Measurements from ENCODE around the gene PRSS1.
"Not testable (repeated sequence)": the region's sequence is repeated elsewhere in the genome, so short reads cannot be mapped to it uniquely, and the experiment has no call there.

Gene PRSS1

DNA sequence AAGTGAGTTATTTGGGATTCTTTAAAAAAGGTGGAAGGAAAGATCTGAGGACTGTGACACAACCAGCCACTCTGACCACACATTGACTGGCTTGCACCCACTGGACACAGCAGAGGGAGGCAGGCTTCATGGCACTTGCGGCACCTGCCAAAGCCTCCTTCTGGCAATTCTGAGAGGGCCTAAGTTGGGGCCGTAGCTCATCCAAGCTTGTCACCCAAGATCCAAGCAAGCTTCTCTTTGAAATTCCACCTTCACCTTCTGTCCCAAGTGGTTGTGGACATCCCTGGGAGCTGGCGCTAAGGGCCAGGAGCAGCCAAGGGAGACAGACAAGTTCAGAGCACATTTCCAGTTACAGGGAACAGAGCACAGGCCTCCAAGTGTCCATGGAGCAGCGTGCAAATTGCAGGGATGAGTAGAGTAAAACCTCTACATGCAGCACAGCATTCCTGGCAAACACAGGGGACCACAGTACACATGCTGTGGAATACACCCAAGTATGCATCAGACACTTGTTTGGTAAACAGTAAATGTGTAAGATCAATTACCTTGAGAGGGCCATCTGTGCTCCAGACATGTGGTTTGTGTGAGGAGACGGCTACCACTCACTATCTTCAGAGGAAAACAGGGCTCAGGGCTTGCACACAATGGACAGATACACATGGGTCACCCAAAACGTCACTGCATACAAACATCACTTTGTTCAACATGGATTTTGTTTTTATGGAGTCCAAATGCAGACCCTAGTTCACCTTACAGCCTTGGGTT lies 26.3 kb downstream of the PRSS1 start:
- not testable (repeated sequence) for H3K27me3 ChIP-seq (ENCODE audit: low read depth, low read length); H3K36me3 ChIP-seq (ENCODE audit: control insufficient read depth in 1 of 2, insufficient read depth in 2 of 2, low read length in 2 of 2); H3K9me3 ChIP-seq (ENCODE audit: control insufficient read depth in 1 of 2, low read length in 2 of 2); H3K4me1 ChIP-seq (ENCODE audit: control insufficient read depth in 1 of 2, insufficient read depth in 2 of 2, low read length in 2 of 2); H3K4me3 ChIP-seq (ENCODE audit: low read depth in 1 of 2, low read length in 2 of 2); H3K27ac ChIP-seq (ENCODE audit: low read length)

DNA sequence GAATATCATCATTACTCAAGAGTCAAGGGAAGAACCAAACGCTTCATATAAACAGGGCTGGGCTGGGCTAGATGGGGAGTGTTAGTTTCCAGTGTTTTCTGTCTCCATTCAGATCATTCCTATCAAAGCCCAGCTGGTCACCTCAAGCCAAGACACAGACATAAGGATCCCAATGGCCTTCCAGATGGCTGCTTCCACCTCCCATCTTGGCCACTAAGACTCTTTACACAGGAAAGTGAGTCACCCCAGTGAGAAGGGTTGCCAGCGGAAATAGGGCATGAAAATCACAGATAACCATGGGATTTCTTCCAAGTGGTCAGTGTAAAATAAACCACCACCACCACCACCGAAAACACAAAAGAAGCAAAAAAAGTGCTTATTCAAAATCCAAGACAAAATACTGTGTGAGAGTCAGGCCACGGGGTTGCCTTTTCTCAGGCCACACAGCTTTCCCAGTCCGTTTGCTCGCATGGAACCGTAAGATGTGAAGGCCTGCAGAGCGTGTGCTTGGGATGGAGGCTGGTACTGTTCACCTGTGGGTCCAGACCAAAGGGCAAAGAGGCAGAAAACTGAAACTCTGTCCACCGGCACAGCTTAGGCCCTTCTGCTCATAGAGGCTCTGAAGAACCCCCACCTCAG lies 27.1 kb downstream of the PRSS1 start:
- Histone ChIP-seq H3K27me3 (ENCODE audit: low read depth, low read length) (no peaks in the 10 kb centered on the region), H3K36me3 (ENCODE audit: control insufficient read depth in 1 of 2, insufficient read depth in 2 of 2, low read length in 2 of 2) (no peaks in the 10 kb centered on the region), H3K9me3 (ENCODE audit: control insufficient read depth in 1 of 2, low read length in 2 of 2) (no peaks in the 10 kb centered on the region), H3K4me3 (ENCODE audit: low read depth in 1 of 2, low read length in 2 of 2) (no peak overlapping the region), H3K4me1 (ENCODE audit: control insufficient read depth in 1 of 2, insufficient read depth in 2 of 2, low read length in 2 of 2) (no peaks in the 10 kb centered on the region), H3K27ac (ENCODE audit: low read length) (no peak overlapping the region)

- H3K27me3 ChIP-seq (ENCODE audit: low read depth, low read length); H3K4me3 ChIP-seq (ENCODE audit: low read depth in 1 of 2, low read length in 2 of 2); H3K27ac ChIP-seq (ENCODE audit: low read length); H3K4me1 ChIP-seq (ENCODE audit: control insufficient read depth in 1 of 2, insufficient read depth in 2 of 2, low read length in 2 of 2); H3K9me3 ChIP-seq (ENCODE audit: control insufficient read depth in 1 of 2, low read length in 2 of 2); H3K36me3 ChIP-seq (ENCODE audit: control insufficient read depth in 1 of 2, insufficient read depth in 2 of 2, low read length in 2 of 2): not testable (repeated sequence)
Observed at GRCh38 chr7:142776845-142777225, 27.6 kb downstream of the PRSS1 start.

DNA sequence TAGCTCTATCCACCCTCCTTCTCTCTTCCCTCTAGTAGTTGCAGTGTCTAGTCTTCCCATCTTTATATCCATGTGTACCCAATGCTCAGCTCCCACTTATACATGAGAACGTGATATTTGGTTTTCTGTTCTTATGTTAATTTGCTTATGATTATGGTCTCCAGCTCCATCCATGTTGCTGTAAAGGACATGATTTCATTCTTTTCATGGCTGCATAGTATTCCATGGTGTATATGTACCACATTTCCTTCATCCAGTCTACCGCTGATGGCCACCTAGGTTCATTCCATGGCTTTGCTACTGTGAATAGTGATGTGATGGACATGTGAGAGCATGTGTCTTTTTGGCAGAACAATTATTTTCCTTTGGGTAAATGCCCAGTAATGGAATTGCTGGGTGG lies 28.0 kb downstream of the PRSS1 start:
- Histone ChIP-seq H3K27ac (ENCODE audit: low read length) (no peak overlapping the region), H3K9me3 (ENCODE audit: control insufficient read depth in 1 of 2, low read length in 2 of 2) (no peaks in the 10 kb centered on the region), H3K4me3 (ENCODE audit: low read depth in 1 of 2, low read length in 2 of 2) (no peak overlapping the region), H3K4me1 (ENCODE audit: control insufficient read depth in 1 of 2, insufficient read depth in 2 of 2, low read length in 2 of 2) (no peaks in the 10 kb centered on the region), H3K36me3 (ENCODE audit: control insufficient read depth in 1 of 2, insufficient read depth in 2 of 2, low read length in 2 of 2) (no peaks in the 10 kb centered on the region), H3K27me3 (ENCODE audit: low read depth, low read length) (no peaks in the 10 kb centered on the region)

- H3K27me3 ChIP-seq (ENCODE audit: low read depth, low read length) = no peaks in the 10 kb centered on the region
- no peaks in the 10 kb centered on the region for H3K36me3 ChIP-seq (ENCODE audit: control insufficient read depth in 1 of 2, insufficient read depth in 2 of 2, low read length in 2 of 2)
- H3K4me3 ChIP-seq (ENCODE audit: low read depth in 1 of 2, low read length in 2 of 2) = peak overlapping the region; percentile 53 to 55
- peaks cover 0 to 4% of the 10 kb centered on the region in 2 donors for H3K4me1 ChIP-seq (ENCODE audit: control insufficient read depth in 1 of 2, insufficient read depth in 2 of 2, low read length in 2 of 2)
- H3K27ac ChIP-seq (ENCODE audit: low read length) = no peak overlapping the region
- H3K9me3 ChIP-seq (ENCODE audit: control insufficient read depth in 1 of 2, low read length in 2 of 2) = no peaks in the 10 kb centered on the region
Observed at GRCh38 chr7:142782922-142783900, 33.9 kb downstream of the PRSS1 start.

GRCh38 chr7:142784096-142784495 lies 34.8 kb downstream of the PRSS1 start:
- Histone ChIP-seq H3K4me3 (ENCODE audit: low read depth in 1 of 2, low read length in 2 of 2) (no peak overlapping the region), H3K9me3 (ENCODE audit: control insufficient read depth in 1 of 2, low read length in 2 of 2) (no peaks in the 10 kb centered on the region), H3K27ac (ENCODE audit: low read length) (no peak overlapping the region), H3K27me3 (ENCODE audit: low read depth, low read length) (no peaks in the 10 kb centered on the region), H3K36me3 (ENCODE audit: control insufficient read depth in 1 of 2, insufficient read depth in 2 of 2, low read length in 2 of 2) (no peaks in the 10 kb centered on the region), H3K4me1 (ENCODE audit: control insufficient read depth in 1 of 2, insufficient read depth in 2 of 2, low read length in 2 of 2) (peaks cover 0 to 4% of the 10 kb centered on the region in 2 donors)

DNA sequence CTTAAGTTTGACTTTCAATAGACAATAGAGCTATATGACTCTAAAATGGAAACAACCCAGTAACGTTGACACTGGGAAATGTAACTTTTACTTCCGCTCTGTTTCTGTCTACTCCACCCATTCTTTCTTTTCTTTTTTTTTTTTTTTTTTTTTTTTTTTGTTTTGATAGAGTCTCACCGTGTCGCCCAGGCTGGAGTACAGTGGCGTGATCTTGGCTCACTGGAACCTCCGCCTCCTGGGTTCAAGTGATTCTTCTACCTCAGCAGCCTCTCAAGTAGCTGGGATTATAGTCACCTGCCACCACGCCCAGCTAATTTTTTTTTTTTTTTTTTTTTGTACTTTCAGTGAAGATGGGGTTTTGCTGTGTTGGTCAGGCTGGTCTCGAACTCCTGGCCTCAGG lies 35.4 kb downstream of the PRSS1 start:
- Histone ChIP-seq H3K4me1 (ENCODE audit: control insufficient read depth in 1 of 2, insufficient read depth in 2 of 2, low read length in 2 of 2) (peaks cover 0 to 4% of the 10 kb centered on the region in 2 donors), H3K9me3 (ENCODE audit: control insufficient read depth in 1 of 2, low read length in 2 of 2) (no peaks in the 10 kb centered on the region), H3K27ac (ENCODE audit: low read length) (no peak overlapping the region), H3K27me3 (ENCODE audit: low read depth, low read length) (no peaks in the 10 kb centered on the region), H3K36me3 (ENCODE audit: control insufficient read depth in 1 of 2, insufficient read depth in 2 of 2, low read length in 2 of 2) (no peaks in the 10 kb centered on the region), H3K4me3 (ENCODE audit: low read depth in 1 of 2, low read length in 2 of 2) (no peak overlapping the region)

- H3K27me3 ChIP-seq (ENCODE audit: low read depth, low read length) = no peaks in the 10 kb centered on the region
- no peak overlapping the region for H3K4me3 ChIP-seq (ENCODE audit: low read depth in 1 of 2, low read length in 2 of 2)
Observed at GRCh38 chr7:142785841-142786250, 36.6 kb downstream of the PRSS1 start.

DNA sequence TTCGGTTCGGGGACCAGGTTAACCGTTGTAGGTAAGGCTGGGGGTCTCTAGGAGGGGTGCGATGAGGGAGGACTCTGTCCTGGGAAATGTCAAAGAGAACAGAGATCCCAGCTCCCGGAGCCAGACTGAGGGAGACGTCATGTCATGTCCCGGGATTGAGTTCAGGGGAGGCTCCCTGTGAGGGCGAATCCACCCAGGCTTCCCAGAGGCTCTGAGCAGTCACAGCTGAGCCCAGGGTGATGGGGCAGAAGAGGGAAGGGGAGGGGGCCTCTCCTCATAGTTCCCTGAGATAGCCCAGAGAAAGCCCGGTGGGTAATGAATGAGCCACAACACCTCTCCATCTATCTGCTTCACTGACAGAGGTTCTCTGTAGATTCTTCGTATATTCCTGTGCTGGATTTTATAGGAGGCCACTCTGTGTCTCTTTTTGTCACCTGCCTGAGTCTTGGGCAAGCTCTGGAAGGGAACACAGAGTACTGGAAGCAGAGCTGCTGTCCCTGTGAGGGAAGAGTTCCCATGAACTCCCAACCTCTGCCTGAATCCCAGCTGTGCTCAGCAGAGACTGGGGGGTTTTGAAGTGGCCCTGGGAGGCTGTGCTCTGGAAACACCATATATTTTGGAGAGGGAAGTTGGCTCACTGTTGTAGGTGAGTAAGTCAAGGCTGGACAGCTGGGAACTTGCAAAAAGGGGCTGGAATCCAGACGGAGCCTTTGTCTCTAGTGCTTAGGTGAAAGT lies 37.9 kb downstream of the PRSS1 start:
- H3K27ac ChIP-seq (ENCODE audit: low read length) = no peak overlapping the region

More at GRCh38 chr7:142785841-142786250, 36.6 kb downstream of the PRSS1 start:
- H3K9me3 ChIP-seq (ENCODE audit: control insufficient read depth in 1 of 2, low read length in 2 of 2) = no peaks in the 10 kb centered on the region
- peaks cover 0 to 4% of the 10 kb centered on the region in 2 donors for H3K4me1 ChIP-seq (ENCODE audit: control insufficient read depth in 1 of 2, insufficient read depth in 2 of 2, low read length in 2 of 2)
- no peak overlapping the region for H3K27ac ChIP-seq (ENCODE audit: low read length)
- no peaks in the 10 kb centered on the region for H3K36me3 ChIP-seq (ENCODE audit: control insufficient read depth in 1 of 2, insufficient read depth in 2 of 2, low read length in 2 of 2)

GRCh38 chr7:142787783-142788182 lies 38.5 kb downstream of the PRSS1 start:
- H3K9me3 ChIP-seq (ENCODE audit: control insufficient read depth in 1 of 2, low read length in 2 of 2) = no peaks in the 10 kb centered on the region
- no peaks in the 10 kb centered on the region for H3K27me3 ChIP-seq (ENCODE audit: low read depth, low read length)
- no peak overlapping the region for H3K4me3 ChIP-seq (ENCODE audit: low read depth in 1 of 2, low read length in 2 of 2)
- peaks cover 0 to 3% of the 10 kb centered on the region in 2 donors for H3K4me1 ChIP-seq (ENCODE audit: control insufficient read depth in 1 of 2, insufficient read depth in 2 of 2, low read length in 2 of 2)
- no peak overlapping the region for H3K27ac ChIP-seq (ENCODE audit: low read length)
- no peaks in the 10 kb centered on the region for H3K36me3 ChIP-seq (ENCODE audit: control insufficient read depth in 1 of 2, insufficient read depth in 2 of 2, low read length in 2 of 2)

More for the DNA sequence above, 37.9 kb downstream of the PRSS1 start:
- peaks cover 0 to 4% of the 10 kb centered on the region in 2 donors for H3K4me1 ChIP-seq (ENCODE audit: control insufficient read depth in 1 of 2, insufficient read depth in 2 of 2, low read length in 2 of 2)
- H3K4me3 ChIP-seq (ENCODE audit: low read depth in 1 of 2, low read length in 2 of 2) = no peak overlapping the region
- no peaks in the 10 kb centered on the region for H3K9me3 ChIP-seq (ENCODE audit: control insufficient read depth in 1 of 2, low read length in 2 of 2)
- H3K36me3 ChIP-seq (ENCODE audit: control insufficient read depth in 1 of 2, insufficient read depth in 2 of 2, low read length in 2 of 2) = no peaks in the 10 kb centered on the region
- H3K27me3 ChIP-seq (ENCODE audit: low read depth, low read length) = no peaks in the 10 kb centered on the region

Data from muscle layer of duodenum (tissue), 2 donors.